K562 (cell line): ENCODE measurements around the gene TMEM205. TPM values are rescaled to one million over a fixed set of nuclear protein-coding genes. Genes with fewer than 3 reads are reported as not detected.

ENCODE experiments used
- ARID1B ChIP-seq: fragments of 450-650 bp; IDR thresholded peaks from 2 replicates; pipeline ENCODE4 v1.6.1; 2016; ENCODE audit warnings: antibody characterized with exemption, mild to moderate bottlenecking, inconsistent platforms
- CHD2 ChIP-seq: IDR thresholded peaks from 2 replicates; pipeline ENCODE4 v1.6.1; 2011; ENCODE audit warnings: low read depth, low read length
- HOXB6 ChIP-seq: fragments of 250-450 bp; sonication (Bioruptor Pico); IDR thresholded peaks from 2 replicates; pipeline ENCODE4 v1.5.1; 2022; ENCODE audit warnings: mild to moderate bottlenecking, borderline replicate concordance
- JUNB ChIP-seq: fragments of 450-650 bp; formaldehyde crosslinking; conservative IDR thresholded peaks from 2 replicates; pipeline ENCODE4 v1.4.0; 2020; ENCODE audit warnings: mild to moderate bottlenecking
- NCOA6 ChIP-seq: fragments of 450-650 bp; IDR thresholded peaks from 2 replicates; pipeline ENCODE4 v1.6.1; 2017; ENCODE audit warnings: mild to moderate bottlenecking
- SAFB2 ChIP-seq: fragments of 200-400 bp; formaldehyde crosslinking; IDR thresholded peaks from 2 replicates; pipeline ENCODE4 v1.6.1; 2018; ENCODE audit warnings: borderline replicate concordance, low read length, low read depth, moderate library complexity; ENCODE audit not compliant: severe bottlenecking
- SMC3 ChIP-seq: conservative IDR thresholded peaks from 2 replicates; pipeline ENCODE4 v1.6.1; 2011; ENCODE audit warnings: low read depth, low read length, improper control_type of control experiment; ENCODE audit not compliant: insufficient read depth
- ZNF75A ChIP-seq: fragments of 450-650 bp; formaldehyde crosslinking; IDR thresholded peaks from 2 replicates; pipeline ENCODE4 v1.4.0; 2020; ENCODE audit warnings: mild to moderate bottlenecking
- polyA plus RNA-seq, 8 experiments: library from polyadenylated mRNA; depleted of rRNA in 4 of 8; stranded (reverse) in 5 of 8; unstranded in 3 of 8; fragments of >200 nt; fragmentation: Nextera tagmentation in 2 of 8; fragmentation: Illumina TruSeq in 1 of 8; extraction: Ambion mirVana in 2 of 8; extraction: Trizol in 1 of 8; gene quantifications; 2 replicates each; pipeline versions ENCODE4 v1.2.1 to v1.2.3, GENCODE V29; 2011 to 2014; ENCODE audit warnings: inconsistent platforms in 1 of 8, missing spikeins in 1 of 8
- total RNA-seq, 7 experiments: library from RNA; depleted of rRNA in 6 of 7; stranded (reverse); fragments of >200 nt in 6 of 7; fragmentation: Illumina TruSeq in 2 of 7; extraction: Trizol in 2 of 7; gene quantifications; 2 replicates each; pipeline versions ENCODE4 v1.2.1 to v1.2.3, GENCODE V29; 2011 to 2021; ENCODE audit warnings: low replicate concordance in 1 of 7
- TF ChIP-seq, protein P1 (sequence below): sonication (generic); formaldehyde crosslinking; IDR thresholded peaks from 2 replicates; pipeline ENCODE4 v1.5.0; 2020; ENCODE audit warnings: missing genetic modification reagents
- TF ChIP-seq, protein P2 (sequence below): sonication (generic); formaldehyde crosslinking; IDR thresholded peaks from 2 replicates; pipeline ENCODE4 v1.8.1; 2022; ENCODE audit warnings: missing genetic modification reagents
- TF ChIP-seq, protein P3 (sequence below): fragments of 200-400 bp; formaldehyde crosslinking; IDR thresholded peaks from 2 replicates; pipeline ENCODE4 v1.6.1; 2017; ENCODE audit warnings: mild to moderate bottlenecking, low read depth, low read length, moderate library complexity
- TF ChIP-seq, protein P4 (sequence below): fragments of 450-650 bp; IDR thresholded peaks from 2 replicates; pipeline ENCODE4 v1.6.1; 2016; ENCODE audit warnings: low read depth

Gene TMEM205
- total and polyA plus RNA-seq, 9 of the 15 experiments (the other 6 are each of a cell fraction or from before 2014, with no cell fraction given): 21.3 to 81.5 (median 44.1) TPM

DNA sequence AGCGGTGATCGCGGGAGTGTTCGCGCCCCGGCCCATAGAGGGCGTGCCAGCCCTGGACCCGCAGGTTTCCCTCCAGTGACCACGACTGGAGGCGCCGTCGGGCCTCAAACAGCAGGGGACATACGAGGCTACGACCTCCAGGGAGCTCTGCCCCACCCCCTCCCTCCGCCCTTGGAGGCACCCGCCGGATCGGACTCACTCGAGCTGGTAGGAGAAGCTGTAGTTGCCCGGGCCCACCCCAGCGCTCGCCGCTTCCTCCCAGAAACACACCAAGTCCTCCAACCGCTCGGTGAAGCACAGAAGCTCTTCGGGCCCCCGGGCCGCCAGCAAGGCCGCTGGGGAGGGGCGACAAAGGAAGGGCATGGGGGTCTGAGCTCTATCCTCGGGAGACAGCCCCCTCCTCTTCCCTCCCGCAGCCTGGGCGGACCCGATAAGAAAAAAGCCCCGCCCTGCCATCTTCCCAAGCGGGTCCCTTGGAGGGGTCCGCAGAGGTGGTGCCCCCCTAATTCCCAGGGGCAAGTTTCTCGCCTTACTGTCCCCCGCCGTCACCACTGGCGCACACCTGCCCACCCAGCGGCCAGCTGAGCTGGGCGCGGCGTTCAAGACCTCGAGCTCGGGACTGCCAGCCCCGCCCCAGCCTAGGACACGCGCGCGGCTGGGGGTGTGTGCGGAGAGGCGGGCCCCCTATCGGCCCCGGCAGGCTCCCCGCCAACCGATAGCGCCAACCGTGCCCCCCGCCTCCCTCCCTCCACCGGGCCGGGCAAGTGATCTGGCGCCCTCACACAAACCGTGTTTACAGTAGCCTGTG, 37.0 kb upstream of the TMEM205 start (continued):
- TF ChIP-seq CHD2 (0 out of 2 replicates have a peak, but pooled peaks have one; percentile 40), JUNB (CRISPR knock-in tag) (no peak), ARID1B (peak; percentile 86), HOXB6 (CRISPR knock-in tag) (no peak), SAFB2 (no peak), SMC3 (peak; percentile 65), NCOA6 (no peak; the same call in 1 of the 2 replicates), ZNF75A (CRISPR knock-in tag) (no peak)
- TF ChIP-seq, protein P1, sequence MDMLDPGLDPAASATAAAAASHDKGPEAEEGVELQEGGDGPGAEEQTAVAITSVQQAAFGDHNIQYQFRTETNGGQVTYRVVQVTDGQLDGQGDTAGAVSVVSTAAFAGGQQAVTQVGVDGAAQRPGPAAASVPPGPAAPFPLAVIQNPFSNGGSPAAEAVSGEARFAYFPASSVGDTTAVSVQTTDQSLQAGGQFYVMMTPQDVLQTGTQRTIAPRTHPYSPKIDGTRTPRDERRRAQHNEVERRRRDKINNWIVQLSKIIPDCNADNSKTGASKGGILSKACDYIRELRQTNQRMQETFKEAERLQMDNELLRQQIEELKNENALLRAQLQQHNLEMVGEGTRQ (CRISPR knock-in tag): no peak
- TF ChIP-seq, protein P2, sequence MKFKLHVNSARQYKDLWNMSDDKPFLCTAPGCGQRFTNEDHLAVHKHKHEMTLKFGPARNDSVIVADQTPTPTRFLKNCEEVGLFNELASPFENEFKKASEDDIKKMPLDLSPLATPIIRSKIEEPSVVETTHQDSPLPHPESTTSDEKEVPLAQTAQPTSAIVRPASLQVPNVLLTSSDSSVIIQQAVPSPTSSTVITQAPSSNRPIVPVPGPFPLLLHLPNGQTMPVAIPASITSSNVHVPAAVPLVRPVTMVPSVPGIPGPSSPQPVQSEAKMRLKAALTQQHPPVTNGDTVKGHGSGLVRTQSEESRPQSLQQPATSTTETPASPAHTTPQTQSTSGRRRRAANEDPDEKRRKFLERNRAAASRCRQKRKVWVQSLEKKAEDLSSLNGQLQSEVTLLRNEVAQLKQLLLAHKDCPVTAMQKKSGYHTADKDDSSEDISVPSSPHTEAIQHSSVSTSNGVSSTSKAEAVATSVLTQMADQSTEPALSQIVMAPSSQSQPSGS: no peak
- TF ChIP-seq, protein P3, sequence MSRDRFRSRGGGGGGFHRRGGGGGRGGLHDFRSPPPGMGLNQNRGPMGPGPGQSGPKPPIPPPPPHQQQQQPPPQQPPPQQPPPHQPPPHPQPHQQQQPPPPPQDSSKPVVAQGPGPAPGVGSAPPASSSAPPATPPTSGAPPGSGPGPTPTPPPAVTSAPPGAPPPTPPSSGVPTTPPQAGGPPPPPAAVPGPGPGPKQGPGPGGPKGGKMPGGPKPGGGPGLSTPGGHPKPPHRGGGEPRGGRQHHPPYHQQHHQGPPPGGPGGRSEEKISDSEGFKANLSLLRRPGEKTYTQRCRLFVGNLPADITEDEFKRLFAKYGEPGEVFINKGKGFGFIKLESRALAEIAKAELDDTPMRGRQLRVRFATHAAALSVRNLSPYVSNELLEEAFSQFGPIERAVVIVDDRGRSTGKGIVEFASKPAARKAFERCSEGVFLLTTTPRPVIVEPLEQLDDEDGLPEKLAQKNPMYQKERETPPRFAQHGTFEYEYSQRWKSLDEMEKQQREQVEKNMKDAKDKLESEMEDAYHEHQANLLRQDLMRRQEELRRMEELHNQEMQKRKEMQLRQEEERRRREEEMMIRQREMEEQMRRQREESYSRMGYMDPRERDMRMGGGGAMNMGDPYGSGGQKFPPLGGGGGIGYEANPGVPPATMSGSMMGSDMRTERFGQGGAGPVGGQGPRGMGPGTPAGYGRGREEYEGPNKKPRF: no peak
- TF ChIP-seq, protein P4, sequence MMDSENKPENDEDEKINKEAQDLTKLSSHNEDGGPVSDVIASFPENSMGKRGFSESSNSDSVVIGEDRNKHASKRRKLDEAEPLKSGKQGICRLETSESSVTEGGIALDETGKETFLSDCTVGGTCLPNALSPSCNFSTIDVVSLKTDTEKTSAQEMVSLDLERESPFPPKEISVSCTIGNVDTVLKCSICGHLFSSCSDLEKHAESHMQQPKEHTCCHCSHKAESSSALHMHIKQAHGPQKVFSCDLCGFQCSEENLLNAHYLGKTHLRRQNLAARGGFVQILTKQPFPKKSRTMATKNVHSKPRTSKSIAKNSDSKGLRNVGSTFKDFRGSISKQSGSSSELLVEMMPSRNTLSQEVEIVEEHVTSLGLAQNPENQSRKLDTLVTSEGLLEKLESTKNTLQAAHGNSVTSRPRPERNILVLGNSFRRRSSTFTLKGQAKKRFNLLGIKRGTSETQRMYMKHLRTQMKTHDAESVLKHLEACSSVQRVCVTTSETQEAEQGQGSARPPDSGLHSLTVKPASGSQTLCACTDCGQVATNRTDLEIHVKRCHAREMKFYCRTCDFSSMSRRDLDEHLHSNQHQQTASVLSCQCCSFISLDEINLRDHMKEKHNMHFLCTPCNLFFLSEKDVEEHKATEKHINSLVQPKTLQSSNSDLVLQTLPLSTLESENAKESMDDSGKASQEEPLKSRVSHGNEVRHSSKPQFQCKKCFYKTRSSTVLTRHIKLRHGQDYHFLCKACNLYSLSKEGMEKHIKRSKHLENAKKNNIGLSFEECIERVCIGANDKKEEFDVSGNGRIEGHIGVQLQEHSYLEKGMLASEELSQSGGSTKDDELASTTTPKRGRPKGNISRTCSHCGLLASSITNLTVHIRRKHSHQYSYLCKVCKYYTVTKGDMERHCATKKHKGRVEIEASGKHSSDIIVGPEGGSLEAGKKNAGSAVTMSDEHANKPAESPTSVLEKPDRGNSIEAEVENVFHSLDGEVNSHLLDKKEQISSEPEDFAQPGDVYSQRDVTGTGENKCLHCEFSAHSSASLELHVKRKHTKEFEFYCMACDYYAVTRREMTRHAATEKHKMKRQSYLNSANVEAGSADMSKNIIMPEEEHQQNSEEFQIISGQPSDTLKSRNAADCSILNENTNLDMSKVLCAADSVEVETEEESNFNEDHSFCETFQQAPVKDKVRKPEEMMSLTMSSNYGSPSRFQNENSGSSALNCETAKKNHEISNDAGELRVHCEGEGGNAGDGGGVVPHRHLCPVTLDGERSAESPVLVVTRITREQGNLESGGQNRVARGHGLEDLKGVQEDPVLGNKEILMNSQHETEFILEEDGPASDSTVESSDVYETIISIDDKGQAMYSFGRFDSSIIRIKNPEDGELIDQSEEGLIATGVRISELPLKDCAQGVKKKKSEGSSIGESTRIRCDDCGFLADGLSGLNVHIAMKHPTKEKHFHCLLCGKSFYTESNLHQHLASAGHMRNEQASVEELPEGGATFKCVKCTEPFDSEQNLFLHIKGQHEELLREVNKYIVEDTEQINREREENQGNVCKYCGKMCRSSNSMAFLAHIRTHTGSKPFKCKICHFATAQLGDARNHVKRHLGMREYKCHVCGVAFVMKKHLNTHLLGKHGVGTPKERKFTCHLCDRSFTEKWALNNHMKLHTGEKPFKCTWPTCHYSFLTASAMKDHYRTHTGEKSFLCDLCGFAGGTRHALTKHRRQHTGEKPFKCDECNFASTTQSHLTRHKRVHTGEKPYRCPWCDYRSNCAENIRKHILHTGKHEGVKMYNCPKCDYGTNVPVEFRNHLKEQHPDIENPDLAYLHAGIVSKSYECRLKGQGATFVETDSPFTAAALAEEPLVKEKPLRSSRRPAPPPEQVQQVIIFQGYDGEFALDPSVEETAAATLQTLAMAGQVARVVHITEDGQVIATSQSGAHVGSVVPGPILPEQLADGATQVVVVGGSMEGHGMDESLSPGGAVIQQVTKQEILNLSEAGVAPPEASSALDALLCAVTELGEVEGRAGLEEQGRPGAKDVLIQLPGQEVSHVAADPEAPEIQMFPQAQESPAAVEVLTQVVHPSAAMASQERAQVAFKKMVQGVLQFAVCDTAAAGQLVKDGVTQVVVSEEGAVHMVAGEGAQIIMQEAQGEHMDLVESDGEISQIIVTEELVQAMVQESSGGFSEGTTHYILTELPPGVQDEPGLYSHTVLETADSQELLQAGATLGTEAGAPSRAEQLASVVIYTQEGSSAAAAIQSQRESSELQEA: no peak
